ENCODE data around the gene RPL10.

RPL10 gene

GRCh38 chrX:154433605-154434004 lies 35.4 kb downstream of the RPL10 start:
- DNase-seq, result no peak

- DNase-seq, result no peak
These were observed 36.4 kb downstream of the RPL10 start for GRCh38 chrX:154434394-154435168.

- no peak for DNase-seq
These were observed 37.1 kb downstream of the RPL10 start for GRCh38 chrX:154435171-154435733.

- DNase-seq, result peak; percentile 69
These were observed 38.3 kb downstream of the RPL10 start for GRCh38 chrX:154436374-154436982.

GRCh38 chrX:154436983-154437752 lies 39.0 kb downstream of the RPL10 start, which contains the start of gene GDI1:
GDI1 (plus strand) TSS chrX:154437154; CDS start chrX:154437255, 101 bp downstream.
- DNase-seq, result peak; percentile 82

- no peak for DNase-seq
These were observed 40.1 kb downstream of the RPL10 start for GRCh38 chrX:154437971-154438893.

- no peak for DNase-seq
These were observed 41.7 kb downstream of the RPL10 start for GRCh38 chrX:154439841-154440240.

- DNase-seq, result no peak
These were observed 42.6 kb downstream of the RPL10 start for GRCh38 chrX:154440623-154441357.

- no peak for DNase-seq
These were observed 43.4 kb downstream of the RPL10 start for GRCh38 chrX:154441564-154441963.

- no peak for DNase-seq
These were observed 44.0 kb downstream of the RPL10 start for GRCh38 chrX:154441984-154442707.

- DNase-seq, result no peak
These were observed 45.3 kb downstream of the RPL10 start for GRCh38 chrX:154443479-154443910.

GRCh38 chrX:154443992-154444754 lies 46.0 kb downstream of the RPL10 start, which contains the start of gene FAM50A:
FAM50A (plus strand) TSS chrX:154444141; CDS start chrX:154444236, 95 bp downstream.
- DNase-seq, result peak; percentile 83

- DNase-seq, result no peak
These were observed 46.6 kb downstream of the RPL10 start for GRCh38 chrX:154444755-154445246.

GRCh38 chrX:154445776-154446175 lies 47.6 kb downstream of the RPL10 start:
- DNase-seq, result no peak

GRCh38 chrX:154446430-154446829 lies 48.3 kb downstream of the RPL10 start:
- DNase-seq, result no peak

GRCh38 chrX:154448484-154448883 lies 50.3 kb downstream of the RPL10 start:
- no peak for DNase-seq

- DNase-seq, result no peak
These were observed 51.4 kb downstream of the RPL10 start for GRCh38 chrX:154449618-154450017.

- no peak for DNase-seq
These were observed 52.1 kb downstream of the RPL10 start for GRCh38 chrX:154450312-154450711.
